Measurements from ENCODE around the gene ARHGEF11.
"Not testable (repeated sequence)": the region's sequence is repeated elsewhere in the genome, so short reads cannot be mapped to it uniquely, and the experiment has no call there.

Gene ARHGEF11

GRCh38 chr1:157045250-157046218, at the start of gene ARHGEF11:
TSS of gene ARHGEF11 (minus strand) at chr1:157045742. CDS start at chr1:157044330, 1,412 bp downstream.
- peak; percentile 41 for DNase-seq (ENCODE audit: low read depth, low spot score)

DNA sequence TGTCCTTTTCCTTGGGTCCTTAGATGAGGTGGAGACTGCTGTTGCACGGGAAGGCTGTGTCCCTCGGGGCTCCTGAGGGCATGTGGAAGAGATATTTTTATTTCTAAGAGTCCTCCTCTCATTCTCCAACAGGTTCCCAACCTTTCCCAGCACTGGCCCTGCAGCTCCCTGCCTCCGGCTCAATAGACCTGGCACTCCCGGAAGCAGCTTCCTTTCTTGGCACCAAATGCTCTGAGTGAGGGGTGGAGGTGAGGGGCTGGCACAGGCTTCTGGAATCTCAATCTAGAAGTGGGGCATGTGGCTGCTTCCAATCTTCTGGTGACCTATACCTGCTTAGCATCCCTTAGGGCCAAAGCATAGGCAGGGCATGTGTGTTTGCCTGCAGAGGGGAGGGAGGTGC, 49.5 kb upstream of the ARHGEF11 start:
- DNase-seq (ENCODE audit: low read depth, low spot score) = no peak

GRCh38 chr1:157092831-157093230, 47.3 kb upstream of the ARHGEF11 start:
- peak; percentile 53 for DNase-seq (ENCODE audit: low read depth, low spot score)

DNA sequence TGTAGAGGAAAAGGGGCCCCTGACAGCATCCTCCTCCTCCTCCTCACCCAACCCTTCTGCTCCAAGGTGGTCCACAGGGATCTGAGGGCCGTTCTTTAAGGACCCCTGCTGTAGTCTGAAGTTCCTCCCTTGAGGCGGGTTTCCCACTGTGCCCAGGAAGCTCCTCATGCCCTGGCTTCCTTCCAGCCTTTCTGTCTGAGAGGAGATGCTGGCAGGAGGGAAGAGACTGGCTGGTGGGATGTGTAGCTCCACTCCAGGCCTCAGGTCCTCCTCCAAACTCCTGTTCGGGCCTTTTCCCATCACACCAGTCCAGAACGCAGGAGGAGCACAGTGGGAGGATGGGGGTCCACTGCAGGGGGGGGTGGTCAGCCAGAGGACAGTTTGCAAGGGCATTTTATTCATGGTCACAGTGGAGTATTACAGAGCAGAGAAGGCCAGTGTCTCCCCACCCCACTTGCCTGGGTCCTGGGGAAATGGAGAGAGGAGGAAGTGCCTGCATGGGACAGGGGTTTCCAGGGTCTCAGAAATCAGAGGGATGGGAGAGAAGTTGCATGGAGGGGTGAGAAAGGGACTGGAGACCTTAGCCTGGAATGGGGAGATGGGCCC, 46.2 kb upstream of the ARHGEF11 start:
- no peak for DNase-seq (ENCODE audit: low read depth, low spot score)

DNA sequence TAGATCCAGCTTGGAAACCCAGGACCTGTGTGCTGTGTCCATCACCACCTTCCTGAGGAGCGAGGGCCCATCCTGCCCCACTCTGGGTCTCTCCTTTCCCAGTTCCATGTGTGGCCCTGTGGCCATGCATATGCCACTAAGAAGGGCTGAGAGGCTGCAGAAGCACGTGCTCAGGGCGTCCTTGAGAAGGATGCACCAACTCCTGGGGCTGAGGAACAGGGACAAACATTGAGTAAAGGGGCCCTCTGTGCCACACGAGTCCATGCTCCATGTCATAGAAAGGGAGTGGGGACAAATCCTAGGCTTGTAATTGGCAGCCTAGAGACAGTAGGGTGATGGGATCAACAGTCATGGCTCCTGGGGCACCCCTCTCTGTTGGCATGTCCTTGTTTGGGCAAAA, 45.6 kb upstream of the ARHGEF11 start:
- DNase-seq (ENCODE audit: low read depth, low spot score) = no peak

- no peak for DNase-seq (ENCODE audit: low read depth, low spot score)
Measured at GRCh38 chr1:157090771-157091170, 45.2 kb upstream of the ARHGEF11 start.

DNA sequence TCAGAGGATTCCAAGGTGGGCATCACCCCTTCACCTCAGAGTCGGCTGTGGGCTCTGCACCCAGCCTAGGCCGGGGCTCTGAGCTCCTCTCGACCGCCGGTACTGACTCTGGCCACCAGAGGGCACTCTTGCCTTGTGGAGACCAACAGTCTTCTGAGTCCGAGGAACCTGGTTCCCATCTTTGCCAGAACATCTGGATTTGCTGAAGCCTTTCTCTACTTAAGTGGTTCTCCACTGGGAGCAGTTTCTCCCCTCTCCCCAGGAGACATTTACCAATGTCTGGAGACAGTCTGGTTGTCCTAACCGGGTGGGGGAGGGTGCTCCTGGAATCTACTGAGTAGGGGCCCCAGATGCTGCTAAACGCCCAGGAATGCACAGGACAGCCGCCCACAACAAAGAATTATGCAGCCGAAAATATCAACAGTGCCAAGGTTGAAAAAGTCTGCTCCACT, 44.7 kb upstream of the ARHGEF11 start:
- DNase-seq (ENCODE audit: low read depth, low spot score) = peak; percentile 42

GRCh38 chr1:157089789-157090188, 44.2 kb upstream of the ARHGEF11 start:
- no peak for DNase-seq (ENCODE audit: low read depth, low spot score)

DNA sequence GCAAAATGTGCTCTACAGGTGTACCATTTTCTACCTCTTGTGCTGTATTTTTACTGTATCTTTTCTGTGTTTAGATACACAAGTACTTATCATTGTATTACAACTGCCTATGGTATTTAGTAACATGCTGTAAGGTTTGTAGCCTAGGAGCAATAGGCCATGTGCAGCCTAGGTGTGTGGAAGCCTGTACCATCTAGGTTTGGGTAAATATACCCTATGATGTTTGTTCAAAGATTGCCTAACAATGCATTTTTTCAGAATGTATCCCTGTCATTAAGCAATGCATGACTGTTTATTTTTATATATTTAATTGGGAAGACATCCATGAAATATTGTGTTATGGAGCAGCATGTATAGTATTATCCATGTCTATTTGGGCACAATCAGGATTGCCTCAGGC, 43.1 kb upstream of the ARHGEF11 start:
- DNase-seq (ENCODE audit: low read depth, low spot score) = no peak

DNA sequence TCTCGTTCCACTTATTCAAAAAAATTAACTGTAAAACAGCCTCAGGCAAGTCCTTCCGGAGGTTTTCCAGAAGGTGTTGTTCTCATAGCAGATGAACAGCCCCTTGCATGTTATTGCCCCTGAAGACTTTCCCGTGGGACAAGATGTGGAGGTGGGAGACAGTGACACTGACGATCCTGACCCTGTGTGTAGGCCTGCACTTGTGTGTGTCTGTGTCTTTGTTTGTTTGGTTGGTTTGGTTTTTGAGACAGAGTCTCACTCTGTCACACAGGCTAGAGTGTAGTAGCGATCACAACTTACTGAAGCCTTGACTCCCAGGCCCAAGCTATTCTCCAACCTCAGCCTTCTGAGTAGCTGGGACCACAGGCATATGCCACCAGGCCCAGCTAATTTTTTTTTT, 41.5 kb upstream of the ARHGEF11 start:
- DNase-seq (ENCODE audit: low read depth, low spot score) = no peak

GRCh38 chr1:157086299-157086698, 40.8 kb upstream of the ARHGEF11 start:
- DNase-seq (ENCODE audit: low read depth, low spot score) = no peak

DNA sequence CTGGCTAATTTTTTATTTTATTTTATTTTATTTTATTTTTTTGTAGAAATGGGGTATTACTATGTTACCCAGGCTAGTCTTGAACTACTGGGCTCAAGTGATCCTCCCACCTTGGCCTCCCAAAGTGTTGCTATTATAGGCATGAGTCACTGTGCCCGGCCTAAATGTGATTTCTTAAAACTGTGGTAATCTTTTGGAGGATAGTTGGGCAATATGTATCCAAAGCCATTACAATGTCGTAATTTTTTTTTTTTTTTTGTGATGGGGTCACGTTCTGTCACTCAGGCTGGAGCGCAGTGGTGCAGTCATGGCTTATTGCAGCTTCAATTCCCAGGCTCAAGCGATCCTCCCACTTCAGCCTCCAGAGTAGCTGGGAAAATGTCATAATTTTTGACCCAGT, 39.9 kb upstream of the ARHGEF11 start:
- DNase-seq (ENCODE audit: low read depth, low spot score) = no peak

DNA sequence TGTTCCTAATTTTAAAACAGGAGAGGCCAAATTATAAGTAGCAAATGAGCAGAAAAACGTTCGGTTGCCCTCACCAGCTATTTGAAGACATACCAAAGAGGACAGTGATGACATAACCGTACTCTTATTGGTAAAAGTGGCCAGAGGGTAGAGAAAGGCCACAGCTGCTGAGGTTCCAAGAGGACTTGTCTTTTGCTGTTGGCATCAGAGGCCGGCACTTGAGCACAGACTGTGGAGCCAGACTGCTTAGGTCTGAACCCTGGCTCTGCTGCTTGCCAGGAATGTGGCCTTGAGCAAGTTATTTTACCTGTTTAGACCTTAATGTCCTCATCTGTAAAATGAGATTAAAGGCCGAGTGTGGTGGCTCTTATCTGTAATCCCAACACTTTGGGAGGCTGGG, 39.2 kb upstream of the ARHGEF11 start:
- no peak for DNase-seq (ENCODE audit: low read depth, low spot score)

DNA sequence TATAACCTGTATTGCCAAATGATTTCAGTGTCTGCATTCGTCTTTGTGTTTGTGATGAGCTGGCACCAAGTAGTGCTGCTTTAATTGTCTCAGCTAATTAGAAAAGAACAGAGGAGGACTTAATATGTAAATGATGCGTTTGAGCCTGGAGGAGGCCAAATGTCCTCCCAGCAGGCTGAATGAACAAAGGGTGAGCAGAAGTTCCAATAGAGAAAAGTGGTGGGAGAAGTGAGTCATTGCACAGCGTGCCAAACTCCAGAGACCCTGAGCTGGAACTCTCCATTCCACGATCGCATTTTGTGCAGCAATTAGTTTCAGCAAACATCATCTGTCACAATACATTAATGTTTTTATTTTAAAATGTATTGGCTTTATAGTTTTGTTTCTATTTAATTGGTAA, 36.2 kb upstream of the ARHGEF11 start:
- no peak for DNase-seq (ENCODE audit: low read depth, low spot score)

DNA sequence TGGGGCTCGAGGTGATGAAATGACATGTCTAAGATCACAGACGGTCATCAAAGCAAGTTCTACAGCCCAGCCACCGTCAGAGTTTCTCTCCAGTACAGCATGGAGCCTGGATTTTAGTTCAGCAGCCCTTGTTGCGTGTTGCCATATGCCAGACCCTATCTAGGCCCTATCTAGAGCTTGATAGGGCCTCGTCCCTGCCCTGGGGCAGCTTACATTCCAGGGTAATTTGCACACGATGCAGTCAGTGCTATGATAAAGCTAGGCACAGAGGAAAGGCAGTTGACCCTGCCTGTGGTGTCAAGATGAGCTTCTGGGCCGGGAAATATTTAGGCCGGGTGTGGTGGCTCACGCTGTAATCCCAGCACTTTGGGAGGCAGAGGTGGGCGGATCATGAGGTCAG, 35.2 kb upstream of the ARHGEF11 start:
- no peak for DNase-seq (ENCODE audit: low read depth, low spot score)

DNA sequence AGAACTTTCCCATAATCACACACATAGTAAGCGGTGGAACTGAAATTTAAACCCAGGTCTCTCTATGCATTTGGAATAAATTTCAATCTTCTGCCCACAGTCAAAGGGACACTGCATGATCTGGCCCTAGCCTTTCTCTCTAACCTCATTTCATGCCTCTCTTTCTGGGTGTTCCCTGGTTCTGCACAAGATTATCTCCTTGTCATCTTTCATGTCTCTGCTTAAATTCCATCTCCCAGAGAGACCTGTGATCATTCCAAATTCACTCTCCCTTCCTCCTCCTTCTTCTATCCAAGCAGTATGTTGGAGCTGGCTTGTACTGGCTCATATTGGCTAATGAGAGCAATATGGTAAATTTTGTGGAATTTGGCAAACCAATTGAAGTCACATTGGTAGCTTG, 31.9 kb upstream of the ARHGEF11 start:
- no peak for DNase-seq (ENCODE audit: low read depth, low spot score)

DNA sequence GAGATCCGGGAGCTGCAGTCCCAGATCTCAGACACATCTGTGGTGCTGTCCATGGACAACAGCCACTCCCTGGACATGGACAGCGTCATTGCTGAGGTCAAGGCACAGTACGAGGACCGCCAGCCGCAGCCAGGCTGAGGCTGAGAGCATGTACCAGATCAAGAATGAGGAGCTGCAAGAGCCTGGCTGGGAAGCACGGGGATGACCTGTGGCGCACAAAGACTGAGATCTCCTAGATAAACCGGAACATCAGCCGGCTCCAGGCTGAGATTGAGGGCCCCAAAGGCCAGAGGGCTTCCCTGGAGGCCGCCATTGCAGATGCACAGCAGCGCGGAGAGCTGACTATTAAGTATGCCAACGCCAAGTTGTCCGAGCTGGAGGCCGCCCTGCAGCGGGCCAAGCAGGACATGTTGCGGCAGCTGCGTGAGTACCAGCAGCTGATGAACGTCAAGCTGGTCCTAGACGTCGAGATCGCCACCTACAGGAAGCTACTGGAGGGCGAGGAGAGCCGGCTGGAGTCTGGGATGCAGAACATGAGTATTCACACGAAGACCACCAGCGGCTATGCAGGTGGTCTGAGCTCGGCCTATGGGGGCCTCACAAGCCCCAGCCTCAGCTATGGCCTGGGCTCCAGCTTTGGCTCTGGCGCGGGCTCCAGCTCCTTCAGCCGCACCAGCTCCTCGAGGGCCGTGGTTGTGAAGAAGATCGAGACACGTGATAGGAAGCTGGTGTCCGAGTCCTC, 28.6 kb upstream of the ARHGEF11 start:
- peak; percentile 5 for DNase-seq (ENCODE audit: low read depth, low spot score)

GRCh38 chr1:157069601-157070000, 24.1 kb upstream of the ARHGEF11 start:
- no peak for DNase-seq (ENCODE audit: low read depth, low spot score)

- DNase-seq (ENCODE audit: low read depth, low spot score) = not testable (repeated sequence)
Measured at GRCh38 chr1:157059241-157059640, 13.7 kb upstream of the ARHGEF11 start.

DNA sequence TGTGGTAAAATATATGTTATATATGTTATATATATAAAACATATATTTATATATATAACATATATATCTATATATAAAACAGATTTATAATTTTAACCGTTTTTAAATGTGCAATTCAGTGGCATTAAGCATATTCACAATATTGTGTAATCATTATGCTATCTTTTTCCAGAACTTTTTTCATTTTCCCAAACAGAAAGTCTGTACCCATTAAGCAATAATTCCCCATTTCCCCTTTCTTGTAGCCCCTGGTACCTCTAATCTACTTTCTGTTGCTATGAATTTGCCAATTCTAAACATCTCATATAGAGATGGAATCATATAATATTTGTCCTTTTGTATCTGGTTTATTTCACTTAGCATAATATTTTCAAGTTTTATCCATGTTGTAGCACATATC, 10.7 kb upstream of the ARHGEF11 start:
- no peak for DNase-seq (ENCODE audit: low read depth, low spot score)

DNA sequence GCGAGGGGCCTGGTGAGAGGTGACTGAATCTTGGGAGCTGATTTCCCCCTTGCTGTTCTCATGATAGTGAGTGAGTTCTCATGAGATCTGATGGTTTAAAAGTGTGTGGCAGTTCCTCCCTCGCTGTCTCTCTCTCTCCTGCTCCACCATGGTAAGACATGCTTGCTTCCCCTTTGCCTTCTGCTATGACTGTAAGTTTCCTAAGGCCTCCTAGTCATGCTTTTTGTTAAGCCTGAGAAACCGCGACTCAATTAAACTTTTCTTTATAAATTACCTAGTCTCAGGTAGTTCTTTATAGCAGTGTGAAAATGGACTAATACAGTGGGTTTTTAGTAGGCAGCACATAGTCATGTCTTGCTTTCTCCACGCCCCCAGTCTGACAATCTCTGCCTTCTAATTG, 10.2 kb upstream of the ARHGEF11 start:
- not testable (repeated sequence) for DNase-seq (ENCODE audit: low read depth, low spot score)

DNA sequence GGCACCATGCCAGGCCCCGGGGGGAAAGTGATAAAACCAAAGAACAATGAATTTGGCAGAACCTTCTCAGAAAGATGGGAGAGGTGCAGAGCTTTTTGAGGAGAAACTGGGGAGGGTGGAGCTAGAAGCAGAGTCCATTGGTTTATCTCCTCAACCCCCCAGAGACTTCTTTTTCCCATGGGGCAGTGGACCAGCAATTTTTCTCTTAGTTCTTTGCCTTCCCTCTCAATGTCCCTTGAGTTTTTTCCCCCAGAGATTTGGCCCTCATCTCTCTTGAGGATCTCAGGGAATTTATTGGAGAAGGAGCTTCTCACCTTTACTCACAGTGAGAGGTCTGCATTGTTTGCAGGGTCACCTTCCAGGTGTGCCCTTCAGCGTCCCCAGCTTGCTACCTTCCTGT, 5.3 kb upstream of the ARHGEF11 start:
- DNase-seq (ENCODE audit: low read depth, low spot score) = no peak

Data from brain pericyte (primary cell).